Astrocyte (in vitro differentiated cells and primary cell): Measurements from ENCODE around the gene CHD6. TPM values are rescaled to one million over a fixed set of nuclear protein-coding genes. Genes with fewer than 3 reads are reported as not detected.

Experiments used
- DNase-seq: peaks from one replicate; pipeline ENCODE4 v3.0.0-alpha.2; 2010; ENCODE audit warnings: low read depth
- FAIRE-seq: peaks from 2 replicates; lab custom pipeline; 2011; peaks lifted over from hg19 to GRCh38; lab: Jason Lieb, UNC
- H2AFZ ChIP-seq: 2 replicates; pipeline ENCODE4 v1.6.0; 2012; ENCODE audit warnings: low read depth, low read length, inconsistent platforms
- H3K27ac ChIP-seq: 2 replicates; pipeline ENCODE4 v1.5.1; 2011; ENCODE audit warnings: low read depth, low read length, inconsistent platforms
- H3K27me3 ChIP-seq: 2 replicates; pipeline ENCODE4 v1.6.0; 2011; ENCODE audit warnings: low read length, inconsistent platforms; ENCODE audit not compliant: insufficient read depth
- H3K36me3 ChIP-seq: 2 replicates; pipeline ENCODE4 v1.5.1; 2011; ENCODE audit warnings: low read length, inconsistent platforms; ENCODE audit not compliant: insufficient read depth
- H3K4me1 ChIP-seq: 2 replicates; pipeline ENCODE4 v1.5.1; 2011; ENCODE audit warnings: low read length, inconsistent platforms; ENCODE audit not compliant: insufficient read depth
- H3K4me2 ChIP-seq: 2 replicates; pipeline ENCODE4 v1.6.0; 2012; ENCODE audit warnings: low read length, inconsistent platforms
- H3K4me3 ChIP-seq: 2 replicates; pipeline ENCODE4 v1.5.1; 2011; ENCODE audit warnings: low read depth, mild to moderate bottlenecking, low read length, inconsistent platforms; ENCODE audit not compliant: insufficient read depth
- H3K79me2 ChIP-seq: 2 replicates; pipeline ENCODE4 v1.6.0; 2012; ENCODE audit warnings: mild to moderate bottlenecking, low read length, inconsistent platforms; ENCODE audit not compliant: insufficient read depth
- H3K9ac ChIP-seq: 2 replicates; pipeline ENCODE4 v1.6.0; 2012; ENCODE audit warnings: mild to moderate bottlenecking, low read length, inconsistent platforms
- H3K9me3 ChIP-seq: 2 replicates; pipeline ENCODE4 v1.5.1; 2012; ENCODE audit warnings: low read depth, mild to moderate bottlenecking, low read length, inconsistent platforms; ENCODE audit not compliant: insufficient read depth
- H4K20me1 ChIP-seq: 2 replicates; pipeline ENCODE4 v1.6.0; 2012; ENCODE audit warnings: low read length, inconsistent platforms; ENCODE audit not compliant: insufficient read depth
- H3K27ac Mint-ChIP-seq: one replicate; pipeline ENCODE4 v1.8.0; 2021; ENCODE audit warnings: mild to moderate bottlenecking, mixed read lengths; ENCODE audit not compliant: unreplicated experiment
- H3K27me3 Mint-ChIP-seq: one replicate; pipeline ENCODE4 v1.8.0; 2021; ENCODE audit warnings: low read depth, mixed read lengths; ENCODE audit not compliant: unreplicated experiment
- H3K36me3 Mint-ChIP-seq: one replicate; pipeline ENCODE4 v1.8.0; 2021; ENCODE audit warnings: low read depth, mixed read lengths; ENCODE audit not compliant: unreplicated experiment
- H3K4me1 Mint-ChIP-seq: one replicate; pipeline ENCODE4 v1.8.0; 2021; ENCODE audit warnings: low read depth, mixed read lengths; ENCODE audit not compliant: unreplicated experiment
- H3K4me3 Mint-ChIP-seq: one replicate; pipeline ENCODE4 v1.8.0; 2021; ENCODE audit warnings: mild to moderate bottlenecking, moderate library complexity, mixed read lengths; ENCODE audit not compliant: unreplicated experiment
- H3K9me3 Mint-ChIP-seq: one replicate; pipeline ENCODE4 v1.8.0; 2021; ENCODE audit warnings: mild to moderate bottlenecking, mixed read lengths; ENCODE audit not compliant: unreplicated experiment
- CTCF ChIP-seq: IDR thresholded peaks from 2 replicates; pipeline ENCODE4 v1.5.1; 2011; ENCODE audit warnings: low read depth, mild to moderate bottlenecking, inconsistent platforms, low read length, moderate library complexity; ENCODE audit not compliant: insufficient read depth
- EZH2 ChIP-seq: IDR thresholded peaks from 2 replicates; pipeline ENCODE4 v1.6.1; 2012; ENCODE audit warnings: mild to moderate bottlenecking, low read length, inconsistent platforms; ENCODE audit not compliant: insufficient read depth
- total RNA-seq: library from RNA; stranded (reverse); gene quantifications from 2 replicates; pipeline ENCODE4 v1.2.1, GENCODE V29; 2021

Gene CHD6
- total RNA-seq, 1 donor from 2014 or later, result 44.7 TPM

- no peak overlapping the region for H3K27ac Mint-ChIP-seq
- no peaks in the 10 kb centered on the region for H3K36me3 ChIP-seq
- H3K79me2 ChIP-seq, result peaks cover 34% of the 10 kb centered on the region
These were observed 65.7 kb downstream of the CHD6 start for GRCh38 chr20:41552295-41553068.

GRCh38 chr20:41551011-41551705, 67.0 kb downstream of the CHD6 start:
- Mint-ChIP-seq H3K27ac (no peak overlapping the region), H3K27me3 (no peaks in the 10 kb centered on the region), H3K36me3 (peaks cover 11% of the 10 kb centered on the region), H3K4me1 (peaks cover 4% of the 10 kb centered on the region), H3K4me3 (no peak overlapping the region), H3K9me3 (peaks cover 6% of the 10 kb centered on the region)
- H3K4me2 ChIP-seq, result no peak overlapping the region
- H3K4me3 ChIP-seq, result no peak overlapping the region
- H3K27me3 ChIP-seq, result no peaks in the 10 kb centered on the region
- peaks cover 43% of the 10 kb centered on the region for H4K20me1 ChIP-seq
- DNase-seq, result no peak
- H3K9ac ChIP-seq, result no peak overlapping the region
- no peaks in the 10 kb centered on the region for H3K9me3 ChIP-seq
- no peak overlapping the region for H3K27ac ChIP-seq
- H3K4me1 ChIP-seq, result no peaks in the 10 kb centered on the region
- no peak overlapping the region for H2AFZ ChIP-seq
- peaks cover 29% of the 10 kb centered on the region for H3K79me2 ChIP-seq
- no peaks in the 10 kb centered on the region for H3K36me3 ChIP-seq
- TF ChIP-seq EZH2 (no peak), CTCF (no peak)
- no peak for FAIRE-seq

More at GRCh38 chr20:41552295-41553068, 65.7 kb downstream of the CHD6 start:
- Mint-ChIP-seq H3K36me3 (peaks cover 11% of the 10 kb centered on the region), H3K4me1 (peaks cover 4% of the 10 kb centered on the region), H3K9me3 (peaks cover 6% of the 10 kb centered on the region), H3K27me3 (no peaks in the 10 kb centered on the region), H3K4me3 (no peak overlapping the region)
- Histone ChIP-seq H2AFZ (no peak overlapping the region), H3K4me3 (no peak overlapping the region), H3K4me2 (no peak overlapping the region), H4K20me1 (peaks cover 48% of the 10 kb centered on the region), H3K4me1 (no peaks in the 10 kb centered on the region), H3K9ac (no peak overlapping the region), H3K9me3 (no peaks in the 10 kb centered on the region), H3K27me3 (no peaks in the 10 kb centered on the region), H3K27ac (no peak overlapping the region)
- DNase-seq (no peak), FAIRE-seq (no peak)
- no peak for TF ChIP-seq CTCF
- no peak for TF ChIP-seq EZH2

- H3K27ac Mint-ChIP-seq, result no peak overlapping the region
- no peak for DNase-seq
- H4K20me1 ChIP-seq, result peaks cover 44% of the 10 kb centered on the region
- H3K36me3 ChIP-seq, result no peaks in the 10 kb centered on the region
- no peak for FAIRE-seq
- H3K4me2 ChIP-seq, result no peak overlapping the region
- no peak overlapping the region for H3K4me3 ChIP-seq
- no peak overlapping the region for H3K4me3 Mint-ChIP-seq
- peaks cover 34% of the 10 kb centered on the region for H3K79me2 ChIP-seq
- H3K9ac ChIP-seq, result no peak overlapping the region
- no peaks in the 10 kb centered on the region for H3K9me3 ChIP-seq
- H3K27me3 Mint-ChIP-seq, result no peaks in the 10 kb centered on the region
- no peak overlapping the region for H3K27ac ChIP-seq
- no peaks in the 10 kb centered on the region for H3K4me1 ChIP-seq
- H2AFZ ChIP-seq, result no peak overlapping the region
- TF ChIP-seq CTCF (no peak), EZH2 (no peak)
- H3K9me3 Mint-ChIP-seq, result no peaks in the 10 kb centered on the region
- H3K27me3 ChIP-seq, result no peaks in the 10 kb centered on the region
- H3K36me3 Mint-ChIP-seq, result peaks cover 5% of the 10 kb centered on the region
- H3K4me1 Mint-ChIP-seq, result no peaks in the 10 kb centered on the region
These were observed 71.0 kb downstream of the CHD6 start for GRCh38 chr20:41547221-41547620.
